BJ (cell line): Measurements from ENCODE around the gene FIZ1. TPM values are rescaled to one million over a fixed set of nuclear protein-coding genes. Genes with fewer than 3 reads are reported as not detected.

ENCODE experiments used
- CTCF ChIA-PET: fragments of 350-600 bp; formaldehyde crosslinking; extraction: SDS; loops from one replicate; lab custom pipeline; 2021; ENCODE audit warnings: antibody characterized with exemption, inconsistent platforms; lab: Yijun Ruan, JAX
- POLR2A ChIA-PET: fragments of 300-600 bp; sonication (Branson Sonifier 250); formaldehyde crosslinking; extraction: SDS; loops from one replicate; lab custom pipeline; 2021; ENCODE audit warnings: antibody characterized with exemption; lab: Charles Lee
- DNase-seq: peaks from one replicate; pipeline ENCODE4 v3.0.0-alpha.2; 2011; ENCODE audit warnings: low read depth
- H3K27me3 ChIP-seq: 2 replicates; pipeline ENCODE4 v1.6.0; 2011; ENCODE audit warnings: low read length; ENCODE audit not compliant: control insufficient read depth, insufficient read depth
- H3K36me3 ChIP-seq: 2 replicates; pipeline ENCODE4 v1.5.1; 2011; ENCODE audit warnings: low read length; ENCODE audit not compliant: control insufficient read depth, insufficient read depth
- H3K4me3 ChIP-seq: 2 replicates; pipeline ENCODE4 v1.5.1; 2011; ENCODE audit warnings: low read depth, mild to moderate bottlenecking, control low read depth, low read length
- CTCF ChIP-seq: IDR thresholded peaks from 2 replicates; pipeline ENCODE4 v1.5.1; 2011; ENCODE audit warnings: low read depth, mild to moderate bottlenecking, control low read depth, inconsistent platforms, low read length, moderate library complexity; ENCODE audit not compliant: insufficient read depth
- polyA plus RNA-seq: library from polyadenylated mRNA; depleted of rRNA; stranded (reverse); fragments of >200 nt; gene quantifications from 2 replicates; pipeline ENCODE4 v1.2.3, GENCODE V29; 2011

The FIZ1 gene
- polyA plus RNA-seq, 1 experiment, result 4.0 TPM

- no peak for DNase-seq
- CTCF ChIA-PET, result interaction anchor here (0.7 kb wide), 1 partner anchor 90 kb away, joined by 3 read pairs; no protein-coding TSS in a partner anchor
These were observed 4.2 kb downstream of the FIZ1 start for GRCh38 chr19:55594996-55595545.

DNA sequence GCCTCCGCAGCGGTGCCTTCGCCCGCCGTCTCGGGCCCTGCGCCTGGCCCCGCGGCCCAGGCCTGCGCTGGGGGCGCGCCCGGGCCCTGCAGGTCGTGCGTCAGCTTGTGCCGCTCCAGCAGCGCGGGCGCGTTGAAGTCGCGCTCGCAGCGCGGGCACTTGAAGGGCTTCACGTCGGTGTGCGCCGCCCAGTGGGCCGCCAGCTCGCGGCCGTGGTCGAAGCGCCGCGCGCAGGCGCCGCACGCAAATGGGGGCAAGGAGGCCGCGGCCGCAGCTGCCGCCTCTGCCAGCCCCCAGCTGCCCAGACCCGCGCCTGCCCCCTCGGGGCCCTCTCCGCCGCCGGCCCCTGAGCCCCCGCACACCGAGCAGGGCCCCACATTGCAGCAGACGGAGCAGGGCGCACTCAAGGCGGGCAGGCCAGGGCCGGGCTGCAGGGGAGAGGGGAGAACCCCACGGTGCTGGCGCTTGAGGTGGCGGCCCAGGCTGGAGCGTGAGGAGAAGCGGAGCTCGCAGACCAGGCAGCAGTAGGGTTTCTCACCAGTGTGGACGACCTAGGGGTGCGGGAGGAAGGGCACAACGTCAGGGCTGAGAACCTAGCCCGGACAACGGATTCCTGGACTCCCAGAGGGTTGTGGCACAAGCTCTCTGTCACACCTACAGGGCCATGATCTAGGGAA, 6.1 kb downstream of the FIZ1 start:
- no peak for TF ChIP-seq CTCF
- Histone ChIP-seq H3K27me3 (no peaks in the 10 kb centered on the region), H3K4me3 (no peak overlapping the region), H3K36me3 (peaks cover 14% of the 10 kb centered on the region)
- DNase-seq, result no peak
- ChIA-PET CTCF (interaction anchor here (1.2 kb wide), 1 partner anchor 61 kb away, joined by 3 read pairs; no protein-coding TSS in a partner anchor), POLR2A (no interaction called here)

More at GRCh38 chr19:55594996-55595545, 4.2 kb downstream of the FIZ1 start:
- no peak overlapping the region for H3K4me3 ChIP-seq
- POLR2A ChIA-PET, result no interaction called here
- peaks cover 14% of the 10 kb centered on the region for H3K36me3 ChIP-seq
- TF ChIP-seq CTCF, result no peak
- no peaks in the 10 kb centered on the region for H3K27me3 ChIP-seq

GRCh38 chr19:55592391-55593090, 6.8 kb downstream of the FIZ1 start:
- POLR2A ChIA-PET, result no interaction called here
- no peak for DNase-seq
- no peaks in the 10 kb centered on the region for H3K27me3 ChIP-seq

GRCh38 chr19:55591555-55591954, 7.8 kb downstream of the FIZ1 start:
- ChIA-PET CTCF (no interaction called here), POLR2A (no interaction called here)
- H3K36me3 ChIP-seq, result peaks cover 13% of the 10 kb centered on the region
- no peak for DNase-seq
- TF ChIP-seq CTCF, result no peak
- no peaks in the 10 kb centered on the region for H3K27me3 ChIP-seq
- no peak overlapping the region for H3K4me3 ChIP-seq

More at GRCh38 chr19:55592391-55593090, 6.8 kb downstream of the FIZ1 start:
- no peak overlapping the region for H3K4me3 ChIP-seq
- CTCF ChIA-PET, result interaction anchor here (1.2 kb wide), 1 partner anchor 62 kb away, joined by 3 read pairs; no protein-coding TSS in a partner anchor
- H3K36me3 ChIP-seq, result peaks cover 14% of the 10 kb centered on the region
- TF ChIP-seq CTCF, result no peak

GRCh38 chr19:55590617-55591016, 8.7 kb downstream of the FIZ1 start:
- CTCF ChIA-PET, result no interaction called here
- H3K27me3 ChIP-seq, result no peaks in the 10 kb centered on the region
- POLR2A ChIA-PET, result no interaction called here
- no peak for TF ChIP-seq CTCF
- peaks cover 7% of the 10 kb centered on the region for H3K36me3 ChIP-seq
- no peak for DNase-seq
- no peak overlapping the region for H3K4me3 ChIP-seq
